HepG2 (cell line): ENCODE data around the gene RIOK3. TPM values are rescaled to one million over a fixed set of nuclear protein-coding genes. Genes with fewer than 3 reads are reported as not detected.
A peak's percentile ranks its signal among the peaks of the same experiment; 100 is the strongest.

Source experiments
- CHD4 ChIP-seq: fragments of 200-600 bp; sonication (generic); IDR thresholded peaks from 2 replicates; pipeline ENCODE4 v1.7.0; 2017; ENCODE audit warnings: mild to moderate bottlenecking, low read length, borderline replicate concordance
- FLYWCH1 ChIP-seq: sonication (generic); formaldehyde crosslinking; IDR thresholded peaks from 2 replicates; pipeline ENCODE4 v1.8.1; 2023; ENCODE audit warnings: mild to moderate bottlenecking, missing genetic modification reagents
- FOXJ3 ChIP-seq: sonication (generic); formaldehyde crosslinking; IDR thresholded peaks from 2 replicates; pipeline ENCODE4 v1.4.0; 2020; ENCODE audit warnings: missing genetic modification reagents, mild to moderate bottlenecking, borderline replicate concordance
- FUBP1 ChIP-seq: sonication (generic); formaldehyde crosslinking; IDR thresholded peaks from 2 replicates; pipeline ENCODE4 v1.5.1; 2020; ENCODE audit warnings: missing genetic modification reagents, mild to moderate bottlenecking, borderline replicate concordance
- GFI1 ChIP-seq: sonication (generic); formaldehyde crosslinking; IDR thresholded peaks from 2 replicates; pipeline ENCODE4 v1.5.0; 2020; ENCODE audit warnings: missing genetic modification reagents, mild to moderate bottlenecking, borderline replicate concordance
- HMG20B ChIP-seq: conservative IDR thresholded peaks from 2 replicates; pipeline ENCODE4 v1.6.1; 2016; ENCODE audit warnings: missing genetic modification reagents, missing compliant biosample characterization
- MXI1 ChIP-seq: IDR thresholded peaks from 3 replicates; pipeline ENCODE4 v1.6.1; 2012; ENCODE audit warnings: low read depth, low read length, inconsistent platforms, borderline replicate concordance
- RARA ChIP-seq: IDR thresholded peaks from 2 replicates; pipeline ENCODE4 v1.6.1; 2016; ENCODE audit warnings: missing genetic modification reagents, missing compliant biosample characterization
- REPIN1 ChIP-seq: sonication (generic); formaldehyde crosslinking; IDR thresholded peaks from 2 replicates; pipeline ENCODE4 v1.8.0; 2022; ENCODE audit warnings: missing genetic modification reagents, low read depth, mild to moderate bottlenecking, borderline replicate concordance
- RXRB ChIP-seq: IDR thresholded peaks from 2 replicates; pipeline ENCODE4 v1.6.1; 2016; ENCODE audit warnings: borderline replicate concordance, missing genetic modification reagents, missing compliant biosample characterization
- SMC3 ChIP-seq: IDR thresholded peaks from 2 replicates; pipeline ENCODE4 v1.6.1; 2011; ENCODE audit warnings: low read length, improper control_type of control experiment
- THAP8 ChIP-seq: sonication (generic); formaldehyde crosslinking; IDR thresholded peaks from 2 replicates; pipeline ENCODE4 v1.5.1; 2020; ENCODE audit warnings: missing genetic modification reagents, mild to moderate bottlenecking, borderline replicate concordance
- THYN1 ChIP-seq: sonication (generic); formaldehyde crosslinking; IDR thresholded peaks from 2 replicates; pipeline ENCODE4 v1.8.1; 2023; ENCODE audit warnings: low read depth, mild to moderate bottlenecking, moderate library complexity, missing genetic modification reagents, borderline replicate concordance
- TOPORS ChIP-seq: sonication (generic); formaldehyde crosslinking; IDR thresholded peaks from 2 replicates; pipeline ENCODE4 v1.8.0; 2023; ENCODE audit warnings: mild to moderate bottlenecking, missing genetic modification reagents
- ZNF235 ChIP-seq: sonication (generic); formaldehyde crosslinking; IDR thresholded peaks from 2 replicates; pipeline ENCODE4 v1.8.1; 2023; ENCODE audit warnings: mild to moderate bottlenecking, missing genetic modification reagents, borderline replicate concordance
- ZNF335 ChIP-seq: sonication (generic); formaldehyde crosslinking; IDR thresholded peaks from 2 replicates; pipeline ENCODE4 v1.4.0; 2020; ENCODE audit warnings: missing genetic modification reagents
- ZNF34 ChIP-seq: sonication (generic); formaldehyde crosslinking; IDR thresholded peaks from 2 replicates; pipeline ENCODE4 v1.4.0; 2020; ENCODE audit warnings: mild to moderate bottlenecking, missing genetic modification reagents, borderline replicate concordance
- ZNF75D ChIP-seq: sonication (generic); formaldehyde crosslinking; IDR thresholded peaks from 2 replicates; pipeline ENCODE4 v1.8.1; 2023; ENCODE audit warnings: missing genetic modification reagents, mild to moderate bottlenecking, borderline replicate concordance
- polyA plus RNA-seq, 8 experiments: library from polyadenylated mRNA; depleted of rRNA in 3 of 8; stranded (reverse) in 7 of 8; unstranded in 1 of 8; fragments of >200 nt; fragmentation: Illumina TruSeq in 4 of 8; extraction: Trizol in 4 of 8; gene quantifications; 2 replicates each; pipeline versions ENCODE4 v1.2.1 to v1.2.3, GENCODE V29; 2011 to 2016; ENCODE audit warnings: low read depth in 4 of 8, missing spikeins in 1 of 8, mixed read lengths in 1 of 8; ENCODE audit not compliant: insufficient read depth in 1 of 8
- total RNA-seq, 5 experiments: library from RNA; depleted of rRNA; stranded (reverse); fragments of >200 nt; fragmentation: Illumina TruSeq; extraction: Trizol; gene quantifications; 2 replicates each; pipeline ENCODE4 v1.2.3, GENCODE V29; 2016; ENCODE audit warnings: low read depth in 1 of 5
- TF ChIP-seq, protein P1 (sequence below): IDR thresholded peaks from 2 replicates; pipeline ENCODE4 v1.6.1; 2012; ENCODE audit warnings: low read length, improper control_type of control experiment
- TF ChIP-seq, protein P2 (sequence below): sonication (generic); formaldehyde crosslinking; IDR thresholded peaks from 2 replicates; pipeline ENCODE4 v1.4.0; 2020; ENCODE audit warnings: missing genetic modification reagents

RIOK3 gene
- total and polyA plus RNA-seq, 2 of the 13 experiments (the other 11 are each of a cell fraction or from before 2014, with no cell fraction given) = 26.7 to 36.0 TPM

GRCh38 chr18:23460285-23461273 lies 7.5 kb downstream of the RIOK3 start (continued):
- TF ChIP-seq FUBP1 (no peak), CHD4 (peak; percentile 83; the same call in 1 of the 2 replicates), HMG20B (CRISPR knock-in tag) (no peak), GFI1 (CRISPR knock-in tag) (0 out of 2 replicates have a peak, but pooled peaks have one; percentile 5), MXI1 (peak; percentile 48; the same call in 1 of the 3 replicates), REPIN1 (CRISPR knock-in tag) (no peak), THYN1 (CRISPR knock-in tag) (no peak), ZNF34 (no peak), SMC3 (no peak), ZNF75D (no peak), ZNF235 (CRISPR knock-in tag) (no peak), FOXJ3 (CRISPR knock-in tag) (peak; percentile 23; the same call in 1 of the 2 replicates), RARA (no peak; the same call in 1 of the 2 replicates), THAP8 (CRISPR knock-in tag) (no peak), ZNF335 (CRISPR knock-in tag) (no peak), TOPORS (CRISPR knock-in tag) (no peak), RXRB (CRISPR knock-in tag) (no peak), FLYWCH1 (CRISPR knock-in tag) (no peak)
- TF ChIP-seq, protein P1, sequence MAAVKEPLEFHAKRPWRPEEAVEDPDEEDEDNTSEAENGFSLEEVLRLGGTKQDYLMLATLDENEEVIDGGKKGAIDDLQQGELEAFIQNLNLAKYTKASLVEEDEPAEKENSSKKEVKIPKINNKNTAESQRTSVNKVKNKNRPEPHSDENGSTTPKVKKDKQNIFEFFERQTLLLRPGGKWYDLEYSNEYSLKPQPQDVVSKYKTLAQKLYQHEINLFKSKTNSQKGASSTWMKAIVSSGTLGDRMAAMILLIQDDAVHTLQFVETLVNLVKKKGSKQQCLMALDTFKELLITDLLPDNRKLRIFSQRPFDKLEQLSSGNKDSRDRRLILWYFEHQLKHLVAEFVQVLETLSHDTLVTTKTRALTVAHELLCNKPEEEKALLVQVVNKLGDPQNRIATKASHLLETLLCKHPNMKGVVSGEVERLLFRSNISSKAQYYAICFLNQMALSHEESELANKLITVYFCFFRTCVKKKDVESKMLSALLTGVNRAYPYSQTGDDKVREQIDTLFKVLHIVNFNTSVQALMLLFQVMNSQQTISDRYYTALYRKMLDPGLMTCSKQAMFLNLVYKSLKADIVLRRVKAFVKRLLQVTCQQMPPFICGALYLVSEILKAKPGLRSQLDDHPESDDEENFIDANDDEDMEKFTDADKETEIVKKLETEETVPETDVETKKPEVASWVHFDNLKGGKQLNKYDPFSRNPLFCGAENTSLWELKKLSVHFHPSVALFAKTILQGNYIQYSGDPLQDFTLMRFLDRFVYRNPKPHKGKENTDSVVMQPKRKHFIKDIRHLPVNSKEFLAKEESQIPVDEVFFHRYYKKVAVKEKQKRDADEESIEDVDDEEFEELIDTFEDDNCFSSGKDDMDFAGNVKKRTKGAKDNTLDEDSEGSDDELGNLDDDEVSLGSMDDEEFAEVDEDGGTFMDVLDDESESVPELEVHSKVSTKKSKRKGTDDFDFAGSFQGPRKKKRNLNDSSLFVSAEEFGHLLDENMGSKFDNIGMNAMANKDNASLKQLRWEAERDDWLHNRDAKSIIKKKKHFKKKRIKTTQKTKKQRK = no peak
- TF ChIP-seq, protein P2, sequence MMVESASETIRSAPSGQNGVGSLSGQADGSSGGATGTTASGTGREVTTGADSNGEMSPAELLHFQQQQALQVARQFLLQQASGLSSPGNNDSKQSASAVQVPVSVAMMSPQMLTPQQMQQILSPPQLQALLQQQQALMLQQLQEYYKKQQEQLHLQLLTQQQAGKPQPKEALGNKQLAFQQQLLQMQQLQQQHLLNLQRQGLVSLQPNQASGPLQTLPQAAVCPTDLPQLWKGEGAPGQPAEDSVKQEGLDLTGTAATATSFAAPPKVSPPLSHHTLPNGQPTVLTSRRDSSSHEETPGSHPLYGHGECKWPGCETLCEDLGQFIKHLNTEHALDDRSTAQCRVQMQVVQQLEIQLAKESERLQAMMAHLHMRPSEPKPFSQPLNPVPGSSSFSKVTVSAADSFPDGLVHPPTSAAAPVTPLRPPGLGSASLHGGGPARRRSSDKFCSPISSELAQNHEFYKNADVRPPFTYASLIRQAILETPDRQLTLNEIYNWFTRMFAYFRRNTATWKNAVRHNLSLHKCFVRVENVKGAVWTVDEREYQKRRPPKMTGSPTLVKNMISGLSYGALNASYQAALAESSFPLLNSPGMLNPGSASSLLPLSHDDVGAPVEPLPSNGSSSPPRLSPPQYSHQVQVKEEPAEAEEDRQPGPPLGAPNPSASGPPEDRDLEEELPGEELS (CRISPR knock-in tag) = no peak
